ENCODE results near the gene CYP4F3.

- TF ChIP-seq CTCF (IDR thresholded peaks at IDR 0.05; ENCODE audit: poor library complexity) (no peak), EZH2 (IDR thresholded peaks at IDR 0.05; ENCODE audit: borderline replicate concordance) (no peak)
Observed at GRCh38 chr19:15683411-15683810, 42.7 kb downstream of the CYP4F3 start.
